GM19351 (cell line): Measurements from ENCODE around the gene TP53BP2.
"Not testable (repeated sequence)": the region's sequence is repeated elsewhere in the genome, so short reads cannot be mapped to it uniquely, and the experiment has no call there.

Source experiments
- ATAC-seq: cut with Tn5 transposase; IDR thresholded peaks from one replicate; pipeline ENCODE4 v1.9.1; 2021; ENCODE audit warnings: mild to moderate bottlenecking, moderate library complexity; ENCODE audit not compliant: unreplicated experiment

TP53BP2 gene

DNA sequence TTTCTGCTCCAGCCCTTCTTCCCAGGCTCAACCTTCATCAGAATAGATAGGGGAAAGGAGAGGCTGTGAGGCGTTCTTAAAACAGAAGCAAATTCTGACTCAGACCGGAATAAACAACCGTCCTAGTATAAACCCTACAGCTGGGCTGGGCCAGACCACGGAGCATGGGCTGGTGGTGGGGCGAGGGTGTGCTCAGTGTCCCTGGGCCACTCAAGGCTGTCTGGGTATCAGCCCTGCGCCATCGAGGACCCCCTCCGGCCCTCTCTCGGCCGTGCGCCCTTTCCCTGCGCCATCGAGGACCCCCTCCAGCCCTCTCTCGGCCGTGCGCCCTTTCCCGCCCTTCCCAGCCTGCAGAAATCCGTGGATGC lies 97.4 kb downstream of the TP53BP2 start:
- ATAC-seq: peak; percentile 59

DNA sequence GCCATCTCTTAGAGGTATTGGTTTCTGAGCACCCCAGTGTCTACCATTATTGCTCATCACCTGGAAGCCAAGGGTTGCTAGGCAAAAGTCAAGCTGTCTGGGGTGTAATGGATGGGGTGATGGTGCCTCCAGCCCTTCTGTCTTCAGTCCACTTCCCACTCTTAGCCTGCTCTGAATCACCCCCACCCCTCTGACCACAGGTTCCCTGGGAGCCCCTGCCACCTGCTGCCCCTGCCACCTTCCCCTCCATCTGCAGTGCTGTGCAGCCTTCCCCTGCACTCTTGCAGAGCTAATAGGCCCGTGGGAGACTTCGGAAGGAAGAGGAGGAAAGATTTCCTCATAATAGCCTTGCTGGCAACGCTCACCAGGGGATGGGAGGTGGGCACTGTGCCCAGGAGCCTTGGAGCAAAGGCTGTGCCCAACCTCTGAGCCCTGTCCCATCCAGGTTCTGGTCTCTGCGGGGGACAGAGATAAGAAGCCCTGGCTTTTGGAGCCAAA lies 97.9 kb downstream of the TP53BP2 start:
- ATAC-seq: peak; percentile 10

DNA sequence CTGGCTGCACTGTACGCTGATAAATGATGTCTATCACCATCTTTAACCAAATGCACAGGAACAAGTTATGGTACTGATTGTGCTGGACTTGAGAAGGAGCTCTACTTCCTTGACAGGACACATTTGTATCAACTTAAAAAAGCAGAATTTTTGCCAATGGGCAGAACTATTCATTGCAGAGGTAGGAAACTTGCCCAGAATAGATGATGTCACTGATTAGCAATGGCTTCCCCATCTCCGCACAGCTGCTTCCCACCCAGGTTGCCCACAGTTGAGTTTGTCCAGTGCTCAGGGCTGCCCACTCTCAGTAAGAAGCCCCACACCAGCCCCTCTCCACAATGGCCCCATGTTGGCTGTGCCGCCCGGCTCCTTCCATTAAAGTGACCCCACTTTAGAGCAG lies 100.0 kb downstream of the TP53BP2 start:
- ATAC-seq: no peak

DNA sequence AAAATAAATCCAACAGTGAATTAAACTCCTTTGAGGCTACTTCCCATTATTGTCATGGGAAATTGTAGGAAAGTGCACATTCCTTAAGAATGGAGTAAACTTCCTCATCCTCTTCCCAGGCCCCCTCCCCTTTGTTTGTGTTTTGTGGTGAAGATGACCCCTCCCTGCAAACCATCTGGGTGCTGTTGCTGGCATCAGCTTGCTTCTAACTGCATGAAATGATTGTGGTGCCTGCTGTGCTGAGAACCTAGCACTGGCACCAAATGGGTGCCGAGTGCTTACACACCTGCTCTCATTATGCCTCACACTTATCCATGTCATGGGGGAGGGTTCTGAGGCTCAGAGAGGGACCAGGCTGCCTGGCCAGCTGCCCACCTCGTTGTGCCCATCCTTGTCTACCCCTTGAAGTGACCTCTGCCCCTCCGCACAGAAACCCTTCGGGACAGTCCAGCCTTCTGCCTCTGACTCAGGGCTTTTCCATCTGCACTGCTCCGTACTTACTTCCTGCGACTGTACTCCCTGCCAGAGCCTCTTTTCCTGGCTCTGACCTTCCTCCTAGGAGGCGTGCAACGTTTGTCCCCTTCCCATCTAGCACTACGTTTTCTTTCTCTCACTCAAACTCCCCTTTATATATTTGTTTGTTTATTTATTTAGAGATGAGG lies 102.8 kb downstream of the TP53BP2 start:
- no peak for ATAC-seq

DNA sequence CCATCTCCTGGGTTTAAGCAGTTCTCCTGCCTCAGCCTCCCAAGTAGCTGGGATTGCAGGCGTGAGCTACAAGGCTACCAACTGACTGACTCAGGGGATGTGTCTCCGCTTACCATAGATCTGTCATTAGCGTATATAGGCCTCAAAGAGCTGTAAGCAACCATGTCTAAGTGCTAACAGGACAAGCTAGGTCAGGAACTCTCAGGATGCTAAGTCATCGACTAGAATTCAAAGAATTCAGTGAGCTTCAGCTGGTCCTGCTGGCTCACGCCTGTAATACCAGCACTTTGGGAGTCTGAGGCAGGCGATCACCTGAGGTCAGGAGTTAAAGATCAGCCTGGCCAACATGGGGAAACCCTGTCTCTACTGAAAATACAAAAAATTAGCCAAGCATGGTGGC lies 103.9 kb downstream of the TP53BP2 start:
- ATAC-seq: no peak

DNA sequence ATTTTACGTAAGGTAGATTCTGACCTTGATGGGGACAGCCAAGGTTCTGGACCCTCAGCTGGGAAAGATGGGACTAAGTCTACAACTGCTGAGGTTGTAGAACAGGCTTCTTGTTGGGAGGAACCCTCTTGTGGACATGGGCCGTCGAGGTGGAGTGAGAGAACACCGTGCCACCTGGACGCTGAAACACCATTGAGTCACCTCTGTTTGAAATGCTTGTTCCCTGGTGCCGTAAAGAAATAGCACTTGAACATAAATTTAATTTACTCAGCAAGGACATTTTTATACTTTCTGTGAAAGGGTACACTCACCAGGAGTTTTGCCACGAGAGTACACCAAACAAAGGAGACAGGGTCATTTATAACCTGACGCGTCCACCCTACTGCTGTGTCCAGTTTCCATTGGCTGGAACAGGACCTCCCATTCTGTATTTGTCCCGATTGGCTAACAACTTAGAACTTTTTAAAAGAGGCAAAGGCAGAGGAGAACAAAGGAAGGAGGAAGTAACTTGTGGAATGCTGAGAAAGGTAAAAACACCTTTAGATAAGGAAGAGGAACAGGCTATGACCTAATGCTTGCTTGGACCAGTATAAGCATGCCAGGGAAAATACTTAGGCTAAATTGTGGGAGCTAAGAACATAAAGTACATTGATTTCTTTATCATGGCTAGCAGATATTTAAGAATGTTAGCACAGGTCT lies 105.6 kb downstream of the TP53BP2 start:
- not testable (repeated sequence) for ATAC-seq

DNA sequence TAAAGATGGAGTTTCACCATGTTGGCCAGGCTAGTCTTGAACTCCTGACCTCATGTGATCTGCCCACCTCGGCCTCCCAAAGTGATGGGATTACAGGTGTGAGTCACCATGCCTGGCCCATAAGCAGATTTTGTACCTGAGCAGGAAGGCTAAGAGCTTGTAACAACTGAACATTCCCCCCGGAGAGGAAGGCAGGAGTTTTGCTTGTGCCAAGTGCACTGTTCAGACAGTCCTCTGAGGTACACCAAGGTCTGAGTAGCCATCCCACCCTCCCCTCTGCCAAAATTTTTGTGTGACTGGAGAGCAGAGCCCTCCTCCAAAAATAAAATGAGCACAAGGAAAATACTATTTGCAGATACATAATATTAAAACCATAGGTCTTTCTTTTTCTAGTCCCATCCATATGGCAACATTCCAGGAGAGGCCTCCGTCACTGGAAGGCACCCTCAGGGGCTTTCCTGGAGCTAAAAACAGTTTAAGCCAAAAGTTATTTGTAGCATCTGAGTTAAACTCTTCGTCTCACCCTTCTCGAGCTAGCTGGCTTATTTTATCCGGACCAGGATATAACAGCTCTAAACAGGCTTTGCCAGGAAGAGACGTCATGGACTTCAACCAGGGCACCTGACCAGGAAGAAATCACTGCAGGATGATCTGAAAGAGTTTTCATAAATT lies 106.2 kb downstream of the TP53BP2 start:
- ATAC-seq: no peak

DNA sequence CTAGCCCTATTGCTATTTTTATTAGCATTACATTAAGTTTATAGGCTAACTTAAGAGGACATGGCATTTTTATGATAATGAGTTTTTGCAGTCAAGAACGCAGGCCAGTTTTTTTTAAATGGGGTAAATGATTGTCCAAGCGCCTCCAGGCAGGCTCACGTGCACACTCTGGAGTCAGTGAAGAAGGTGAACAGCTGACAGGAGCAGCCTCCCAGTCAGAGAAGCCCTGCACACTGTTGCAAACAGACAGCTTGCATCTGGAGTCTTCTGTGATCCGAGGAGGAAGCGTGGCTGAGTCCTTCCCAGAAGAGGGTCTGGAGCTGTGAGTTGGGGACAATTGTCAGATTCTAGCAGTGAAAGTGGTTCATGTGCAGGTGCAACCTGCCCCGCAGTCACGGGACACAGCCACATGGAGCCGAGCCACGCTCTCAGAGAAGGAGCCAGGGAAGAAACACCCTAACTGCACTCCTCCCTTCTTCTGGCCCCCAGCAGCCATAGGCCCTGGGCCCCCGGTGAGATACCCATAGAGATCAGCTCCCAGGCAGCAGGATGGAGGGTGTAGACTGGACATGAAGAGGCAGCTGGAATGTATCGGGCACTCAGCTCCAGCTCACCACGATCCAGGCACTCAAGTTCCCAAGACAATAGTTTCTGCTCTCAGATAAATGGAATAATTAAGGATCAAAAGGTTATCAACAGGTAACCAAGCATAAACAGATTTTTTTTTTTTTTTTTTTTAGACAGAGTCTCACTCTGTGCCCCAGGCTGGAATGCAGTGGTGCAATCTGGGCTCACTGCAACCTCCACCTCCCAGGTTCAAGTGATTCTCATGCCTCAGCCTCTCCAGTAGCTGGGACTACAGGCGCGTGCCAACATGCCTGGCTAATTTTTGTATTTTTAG lies 107.0 kb downstream of the TP53BP2 start:
- ATAC-seq: no peak

DNA sequence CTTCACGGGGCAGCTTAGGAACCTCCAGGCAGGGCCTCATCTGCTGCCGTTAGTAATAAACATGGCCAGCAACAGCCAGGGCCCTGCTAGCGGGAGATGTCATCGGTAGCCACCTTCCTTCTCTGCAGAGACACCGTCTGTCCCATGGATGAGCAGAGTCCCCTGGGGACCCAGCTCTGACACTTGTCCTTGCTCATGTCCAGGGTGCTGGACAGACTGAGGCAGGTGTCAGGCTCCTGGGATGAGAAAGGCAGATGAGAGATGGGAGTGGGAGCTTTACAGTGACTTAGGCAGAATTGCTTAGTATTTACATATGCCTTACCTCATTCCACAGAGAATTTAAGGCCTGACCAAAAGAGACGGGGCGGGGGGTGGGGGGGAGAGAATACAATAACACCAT lies 108.4 kb downstream of the TP53BP2 start:
- ATAC-seq: no peak

DNA sequence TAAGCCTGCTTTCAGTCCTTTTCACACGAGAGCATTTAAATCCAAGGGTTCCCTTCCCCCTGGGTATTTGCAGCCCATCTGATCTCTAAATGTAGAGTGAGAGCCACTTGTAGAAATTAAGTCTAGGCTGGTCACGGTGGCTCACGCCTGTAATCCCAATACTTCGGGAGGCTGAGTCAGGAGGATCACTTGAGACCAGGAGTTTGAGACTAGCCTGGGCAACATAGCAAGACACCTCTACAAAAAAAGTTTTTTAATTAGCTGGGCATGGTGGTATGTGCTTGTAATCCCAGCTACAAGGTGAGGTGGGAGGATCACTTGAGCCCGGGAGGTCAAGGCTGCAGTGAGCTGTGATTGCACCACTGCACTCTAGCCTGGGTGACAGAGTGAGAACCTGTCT lies 109.1 kb downstream of the TP53BP2 start:
- not testable (repeated sequence) for ATAC-seq

DNA sequence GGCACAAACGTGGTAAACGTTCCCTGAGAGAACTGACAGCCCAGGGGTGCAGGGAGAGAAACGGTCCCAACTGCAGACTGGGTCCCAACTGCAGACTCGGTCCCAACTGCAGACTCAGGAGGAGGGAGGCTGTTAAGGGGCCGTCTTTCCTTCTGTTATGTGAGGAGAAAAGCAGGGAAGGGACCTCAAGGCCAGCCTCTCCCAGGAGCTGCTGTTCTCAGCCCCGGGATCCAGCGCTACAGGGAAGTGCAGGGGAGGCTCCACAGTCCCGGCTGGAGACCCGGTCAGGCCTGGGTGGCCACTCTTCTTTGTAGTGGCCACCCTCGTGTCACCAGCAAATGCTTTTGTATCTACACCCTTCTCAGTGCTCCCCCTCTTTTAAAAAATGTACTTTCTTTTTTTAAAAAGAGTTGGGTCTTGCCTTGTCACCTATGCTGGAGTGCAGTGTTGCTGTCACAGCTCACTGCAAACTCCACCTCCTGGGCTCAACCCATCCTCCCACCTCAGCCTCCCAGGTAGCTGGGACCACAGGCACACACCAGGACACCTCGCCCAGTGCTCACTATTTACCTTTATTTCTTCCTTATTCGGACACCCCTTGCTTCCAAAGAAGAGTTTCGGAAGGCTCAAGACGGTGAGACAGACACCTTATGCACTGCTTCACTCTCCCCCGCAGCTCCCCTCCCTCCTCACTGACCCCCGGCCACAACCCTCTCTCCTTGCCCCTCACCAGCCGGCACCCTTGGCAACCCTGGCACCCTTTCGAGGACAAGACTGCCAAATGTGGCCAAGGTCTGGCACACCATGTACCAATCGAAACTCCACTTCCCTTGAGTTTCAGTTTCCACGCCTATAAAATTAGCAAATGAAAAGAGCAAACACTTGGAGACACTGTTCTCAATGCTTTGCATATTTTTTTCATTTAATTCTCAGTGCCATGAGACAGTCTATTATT lies 111.6 kb downstream of the TP53BP2 start:
- ATAC-seq: no peak

DNA sequence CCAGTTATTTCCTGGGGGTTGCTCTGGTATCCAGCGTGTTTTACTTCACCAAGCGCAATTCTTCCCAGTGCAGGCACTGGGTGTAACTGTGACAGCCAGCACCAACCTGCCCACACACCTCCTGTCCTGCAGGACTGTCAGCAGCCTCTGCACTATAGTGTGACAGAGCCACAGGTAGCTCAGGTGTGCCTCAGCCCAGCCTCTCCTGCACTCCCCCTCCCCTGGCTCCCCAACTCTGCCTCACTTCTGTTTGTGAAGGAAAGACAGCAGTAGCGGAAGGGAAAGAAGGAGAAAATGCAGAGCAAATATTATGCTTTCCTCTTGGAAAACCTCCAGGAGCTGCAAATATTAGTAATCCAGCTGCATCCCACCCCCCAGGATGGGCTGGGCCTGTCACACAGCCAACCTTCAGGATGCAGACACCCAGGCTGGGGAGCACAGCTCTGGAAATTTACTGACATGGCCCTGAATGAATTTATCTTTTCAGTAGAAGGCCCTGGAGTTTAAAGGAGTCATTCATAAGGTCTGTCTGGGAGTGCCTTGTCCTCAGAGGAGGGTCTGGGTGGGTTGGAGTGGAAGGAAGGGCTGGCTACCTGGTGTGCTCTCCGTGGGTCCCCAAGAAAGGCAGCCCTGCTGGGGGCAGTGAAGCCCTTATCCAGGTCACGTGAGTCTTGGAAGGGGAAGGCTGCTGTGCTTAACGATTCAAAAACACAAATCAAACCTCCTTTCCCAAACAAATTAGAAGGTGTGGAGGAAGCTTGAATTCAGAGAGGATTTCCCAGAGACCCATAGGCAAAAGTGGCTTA lies 112.6 kb downstream of the TP53BP2 start:
- no peak for ATAC-seq

DNA sequence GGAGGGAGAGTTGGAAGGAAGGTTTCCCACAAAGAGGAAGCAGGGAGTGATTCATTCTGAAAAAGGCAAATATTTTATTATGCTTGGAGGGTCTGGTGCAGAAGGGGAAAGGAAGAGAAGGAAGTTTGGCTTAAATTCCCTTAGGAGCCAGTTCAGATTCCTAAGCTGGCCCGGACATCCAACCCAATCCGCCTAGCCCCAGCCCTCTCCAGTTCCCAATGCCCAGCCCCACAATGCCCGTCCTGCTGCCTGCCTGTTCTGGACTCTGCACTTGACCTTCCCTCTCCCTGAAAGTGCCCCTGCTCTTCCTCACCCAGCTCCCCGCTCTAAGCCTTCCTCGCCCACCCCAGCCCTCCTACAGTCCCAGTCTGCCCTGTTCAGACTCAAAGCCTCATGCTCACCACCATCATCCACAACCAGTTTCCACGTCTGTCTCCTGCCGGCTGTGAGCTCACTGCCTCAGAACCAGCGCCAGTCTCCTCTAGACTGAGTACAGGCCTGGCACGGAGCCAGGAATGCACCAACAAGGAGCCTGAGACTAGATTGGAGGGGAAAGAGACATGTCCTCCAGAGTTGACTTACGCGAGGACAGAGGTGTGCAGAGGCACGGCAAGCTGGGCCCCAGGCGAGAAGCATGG lies 114.5 kb downstream of the TP53BP2 start:
- ATAC-seq: no peak

DNA sequence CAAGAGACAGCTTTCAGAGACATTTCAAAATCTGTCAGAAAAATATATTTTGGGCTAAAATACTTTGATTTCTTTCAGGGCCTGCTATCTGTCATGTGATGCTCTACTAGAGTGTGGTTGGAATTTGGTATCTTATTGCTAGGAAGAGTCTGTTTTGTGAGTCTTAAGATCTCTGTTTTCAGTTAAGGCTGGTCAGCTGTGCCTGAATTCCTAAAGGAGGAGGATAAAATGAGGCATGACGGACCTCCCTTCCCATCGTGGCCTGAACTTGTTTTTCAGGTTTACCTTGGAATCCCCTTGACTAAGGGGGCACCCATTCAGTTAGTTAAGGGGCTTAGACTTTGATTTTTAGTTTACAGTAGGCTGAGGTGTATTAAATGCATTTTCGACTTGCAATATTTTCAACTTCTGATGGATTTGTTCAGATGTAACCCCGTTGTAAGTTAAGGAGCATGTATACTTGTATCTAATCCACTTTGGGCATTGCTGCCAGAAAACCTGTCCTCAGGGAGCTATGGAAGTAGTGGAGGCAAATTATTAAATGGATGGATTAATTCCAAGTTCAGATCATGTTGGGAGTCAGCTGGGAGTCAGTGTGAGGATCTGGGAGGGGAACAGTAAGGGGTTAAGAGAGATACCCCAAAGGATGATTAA lies 115.1 kb downstream of the TP53BP2 start:
- ATAC-seq: no peak

DNA sequence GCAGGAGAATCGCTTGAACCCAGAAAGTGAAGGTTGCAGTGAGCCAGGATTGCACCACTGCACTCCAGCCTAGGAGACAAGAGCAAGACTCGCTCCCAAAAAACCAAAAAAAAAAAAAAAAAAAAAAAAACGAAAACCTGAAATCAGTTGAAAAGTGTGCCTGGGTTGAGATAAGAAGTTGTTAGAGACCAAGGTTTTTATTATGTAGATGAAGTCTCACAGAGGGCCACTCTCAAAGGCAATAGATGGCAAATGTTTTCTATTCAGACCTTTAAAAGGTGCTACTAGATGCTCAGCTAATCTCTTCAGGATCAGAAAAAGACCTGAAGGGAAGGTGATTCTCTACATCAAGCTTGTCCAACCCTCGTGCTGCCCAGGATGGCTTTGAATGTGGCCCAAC lies 115.8 kb downstream of the TP53BP2 start:
- ATAC-seq: no peak
